ENCODE results near the gene STK33. TPM values are rescaled to one million over a fixed set of nuclear protein-coding genes. Genes with fewer than 3 reads are reported as not detected.

Gene STK33
- total RNA-seq, 4 donors from 2014 or later: 1.9 to 18.9 (median 3.1) TPM

- no peaks in the 10 kb centered on the region for H3K9me3 ChIP-seq
- no peak for DNase-seq
- H3K36me3 ChIP-seq: peaks cover 0 to 63% (median 0%) of the 10 kb centered on the region in 3 donors
- no peaks in the 10 kb centered on the region for H3K27me3 ChIP-seq
- no peaks in the 10 kb centered on the region for H3K4me1 ChIP-seq
- TF ChIP-seq POLR2A (IDR thresholded peaks at IDR 0.05): no peak
- TF ChIP-seq, protein P1, sequence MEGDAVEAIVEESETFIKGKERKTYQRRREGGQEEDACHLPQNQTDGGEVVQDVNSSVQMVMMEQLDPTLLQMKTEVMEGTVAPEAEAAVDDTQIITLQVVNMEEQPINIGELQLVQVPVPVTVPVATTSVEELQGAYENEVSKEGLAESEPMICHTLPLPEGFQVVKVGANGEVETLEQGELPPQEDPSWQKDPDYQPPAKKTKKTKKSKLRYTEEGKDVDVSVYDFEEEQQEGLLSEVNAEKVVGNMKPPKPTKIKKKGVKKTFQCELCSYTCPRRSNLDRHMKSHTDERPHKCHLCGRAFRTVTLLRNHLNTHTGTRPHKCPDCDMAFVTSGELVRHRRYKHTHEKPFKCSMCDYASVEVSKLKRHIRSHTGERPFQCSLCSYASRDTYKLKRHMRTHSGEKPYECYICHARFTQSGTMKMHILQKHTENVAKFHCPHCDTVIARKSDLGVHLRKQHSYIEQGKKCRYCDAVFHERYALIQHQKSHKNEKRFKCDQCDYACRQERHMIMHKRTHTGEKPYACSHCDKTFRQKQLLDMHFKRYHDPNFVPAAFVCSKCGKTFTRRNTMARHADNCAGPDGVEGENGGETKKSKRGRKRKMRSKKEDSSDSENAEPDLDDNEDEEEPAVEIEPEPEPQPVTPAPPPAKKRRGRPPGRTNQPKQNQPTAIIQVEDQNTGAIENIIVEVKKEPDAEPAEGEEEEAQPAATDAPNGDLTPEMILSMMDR (IDR thresholded peaks at IDR 0.05): no peak
- no peak overlapping the region for H3K4me3 ChIP-seq
- H3K27ac ChIP-seq: no peak overlapping the region
These were observed 27.1 kb upstream of the STK33 start for GRCh38 chr11:8621147-8621546.

DNA sequence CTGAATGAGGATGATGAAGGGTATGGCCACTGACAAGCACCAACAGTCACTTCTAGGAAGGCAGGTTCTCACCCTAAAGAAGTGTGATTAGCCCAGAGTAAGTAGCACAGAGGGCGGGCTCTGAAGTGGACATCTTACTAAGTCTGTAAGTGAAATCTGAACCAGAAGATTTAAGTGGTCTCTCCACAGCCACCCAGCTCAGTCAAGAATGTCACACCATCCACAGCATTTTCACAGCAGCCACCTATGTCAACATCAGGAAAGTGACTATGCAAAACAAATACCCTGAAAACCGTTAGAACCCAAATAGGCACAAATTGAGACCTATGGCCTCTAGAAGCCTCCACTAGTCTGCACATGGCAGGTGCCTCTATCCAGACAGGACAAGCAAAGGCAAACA, 23.0 kb upstream of the STK33 start:
- H3K36me3 ChIP-seq: peaks cover 0 to 43% (median 0%) of the 10 kb centered on the region in 3 donors
- H3K4me3 ChIP-seq: no peak overlapping the region
- H3K27me3 ChIP-seq: no peaks in the 10 kb centered on the region
- no peaks in the 10 kb centered on the region for H3K9me3 ChIP-seq
- TF ChIP-seq, protein P1 (IDR thresholded peaks at IDR 0.05): no peak
- no peak for TF ChIP-seq POLR2A (IDR thresholded peaks at IDR 0.05)
- no peaks in the 10 kb centered on the region for H3K4me1 ChIP-seq
- no peak for DNase-seq
- H3K27ac ChIP-seq: no peak overlapping the region

GRCh38 chr11:8615291-8616032, 21.4 kb upstream of the STK33 start:
- TF ChIP-seq, protein P1 (IDR thresholded peaks at IDR 0.05): no peak
- TF ChIP-seq POLR2A (IDR thresholded peaks at IDR 0.05): no peak
- Histone ChIP-seq H3K27me3 (no peaks in the 10 kb centered on the region), H3K27ac (no peak overlapping the region), H3K9me3 (no peaks in the 10 kb centered on the region), H3K4me1 (no peaks in the 10 kb centered on the region), H3K36me3 (peaks cover 0 to 28% (median 0%) of the 10 kb centered on the region in 3 donors), H3K4me3 (no peak overlapping the region)
- no peak for DNase-seq

- DNase-seq: no peak
- no peak for TF ChIP-seq POLR2A (IDR thresholded peaks at IDR 0.05)
- TF ChIP-seq, protein P1 (IDR thresholded peaks at IDR 0.05): no peak
- Histone ChIP-seq H3K27me3 (no peaks in the 10 kb centered on the region), H3K4me3 (no peak overlapping the region), H3K4me1 (no peaks in the 10 kb centered on the region), H3K9me3 (no peaks in the 10 kb centered on the region), H3K36me3 (peaks cover 0 to 26% (median 0%) of the 10 kb centered on the region in 3 donors), H3K27ac (no peak overlapping the region)
These were observed 20.5 kb upstream of the STK33 start for GRCh38 chr11:8614497-8614896.

- no peak overlapping the region for H3K4me3 ChIP-seq
- TF ChIP-seq, protein P1 (IDR thresholded peaks at IDR 0.05): no peak
- no peak for TF ChIP-seq POLR2A (IDR thresholded peaks at IDR 0.05)
- no peaks in the 10 kb centered on the region for H3K9me3 ChIP-seq
- H3K27ac ChIP-seq: no peak overlapping the region
- H3K36me3 ChIP-seq: peaks cover 0 to 15% (median 0%) of the 10 kb centered on the region in 3 donors
- no peaks in the 10 kb centered on the region for H3K4me1 ChIP-seq
- DNase-seq: no peak
- H3K27me3 ChIP-seq: no peaks in the 10 kb centered on the region
These were observed 19.0 kb upstream of the STK33 start for GRCh38 chr11:8613036-8613435.
